AG04450 (cell line): ENCODE data around the gene TEKT3. TPM values are rescaled to one million over a fixed set of nuclear protein-coding genes. Genes with fewer than 3 reads are reported as not detected.

Experiments used
- CTCF ChIA-PET: fragments of 300-600, 350-600 bp; formaldehyde crosslinking; extraction: SDS; loops from one replicate; lab custom pipeline; 2022; ENCODE audit warnings: antibody characterized with exemption, inconsistent platforms; lab: Charles Lee
- POLR2A ChIA-PET: fragments of 350-600 bp; formaldehyde crosslinking; extraction: SDS; loops from one replicate; lab custom pipeline; 2021; ENCODE audit warnings: antibody characterized with exemption, inconsistent platforms; lab: Yijun Ruan, JAX
- DNase-seq: peaks from one replicate; pipeline ENCODE4 v3.0.0-alpha.2; 2011; ENCODE audit warnings: low read depth, low spot score
- H3K27ac ChIP-seq: one replicate; pipeline ENCODE4 v1.5.1; 2012; ENCODE audit warnings: low read depth, low read length, control low read depth
- H3K27me3 ChIP-seq: one replicate; pipeline ENCODE4 v1.6.0; 2012; ENCODE audit warnings: low read length; ENCODE audit not compliant: control insufficient read depth, insufficient read depth
- H3K4me3 ChIP-seq: 2 replicates; pipeline ENCODE4 v1.5.1; 2011; ENCODE audit warnings: mild to moderate bottlenecking, low read depth, low read length, control low read depth
- H3K9me3 ChIP-seq: 2 replicates; pipeline ENCODE4 v1.5.1; 2012; ENCODE audit warnings: low read length; ENCODE audit not compliant: control insufficient read depth, insufficient read depth
- polyA plus RNA-seq: library from polyadenylated mRNA; depleted of rRNA; stranded (reverse); fragments of >200 nt; gene quantifications from 2 replicates; pipeline ENCODE4 v1.2.3, GENCODE V29; 2011; rRNA removed
- small RNA-seq: library from RNA; depleted of rRNA; stranded (forward); fragments of <200 nt; gene quantifications from one replicate; pipeline ENCODE3, GENCODE V24; 2012; ENCODE audit warnings: low read depth; ENCODE audit not compliant: insufficient read length
- TF ChIP-seq, protein P1 (sequence below): IDR thresholded peaks from 2 replicates; pipeline ENCODE4 v1.5.1; 2011; ENCODE audit warnings: low read depth, low read length, control low read depth, inconsistent platforms

TEKT3 gene
- polyA plus RNA-seq, 1 experiment: 0.69 TPM

GRCh38 chr17:15257796-15258512 is 83.4 kb downstream of the TEKT3 start:
- no peak overlapping the region; the same call in 1 of the 2 replicates for H3K4me3 ChIP-seq
- POLR2A ChIA-PET: interaction anchor here (0.6 to 0.9 kb wide), 2 partner anchors 177 to 269 kb away, joined by 4 read pairs; no protein-coding TSS in a partner anchor

GRCh38 chr17:15257258-15257788 is 84.1 kb downstream of the TEKT3 start:
- no peaks in the 10 kb centered on the region for H3K27me3 ChIP-seq
- POLR2A ChIA-PET: interaction anchor here (0.6 kb wide), 1 partner anchor 268 kb away, joined by 4 read pairs; no protein-coding TSS in a partner anchor
- no peaks in the 10 kb centered on the region for H3K9me3 ChIP-seq
- no peak overlapping the region for H3K27ac ChIP-seq
- peak; percentile 38 for DNase-seq
- TF ChIP-seq, protein P1, sequence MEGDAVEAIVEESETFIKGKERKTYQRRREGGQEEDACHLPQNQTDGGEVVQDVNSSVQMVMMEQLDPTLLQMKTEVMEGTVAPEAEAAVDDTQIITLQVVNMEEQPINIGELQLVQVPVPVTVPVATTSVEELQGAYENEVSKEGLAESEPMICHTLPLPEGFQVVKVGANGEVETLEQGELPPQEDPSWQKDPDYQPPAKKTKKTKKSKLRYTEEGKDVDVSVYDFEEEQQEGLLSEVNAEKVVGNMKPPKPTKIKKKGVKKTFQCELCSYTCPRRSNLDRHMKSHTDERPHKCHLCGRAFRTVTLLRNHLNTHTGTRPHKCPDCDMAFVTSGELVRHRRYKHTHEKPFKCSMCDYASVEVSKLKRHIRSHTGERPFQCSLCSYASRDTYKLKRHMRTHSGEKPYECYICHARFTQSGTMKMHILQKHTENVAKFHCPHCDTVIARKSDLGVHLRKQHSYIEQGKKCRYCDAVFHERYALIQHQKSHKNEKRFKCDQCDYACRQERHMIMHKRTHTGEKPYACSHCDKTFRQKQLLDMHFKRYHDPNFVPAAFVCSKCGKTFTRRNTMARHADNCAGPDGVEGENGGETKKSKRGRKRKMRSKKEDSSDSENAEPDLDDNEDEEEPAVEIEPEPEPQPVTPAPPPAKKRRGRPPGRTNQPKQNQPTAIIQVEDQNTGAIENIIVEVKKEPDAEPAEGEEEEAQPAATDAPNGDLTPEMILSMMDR: peak; percentile 90
- CTCF ChIA-PET: interaction anchor here (0.6 to 4.4 kb wide), 33 partner anchors 9 to 270 kb away, joined by 3 to 116 read pairs (median 4); no protein-coding TSS in a partner anchor
- H3K4me3 ChIP-seq: peak overlapping the region; percentile 36

More at GRCh38 chr17:15257796-15258512, 83.4 kb downstream of the TEKT3 start:
- TF ChIP-seq, protein P1: no peak
- CTCF ChIA-PET: interaction anchor here (0.6 to 4.4 kb wide), 21 partner anchors 10 to 256 kb away, joined by 3 to 116 read pairs (median 4); no protein-coding TSS in a partner anchor
- H3K27ac ChIP-seq: no peak overlapping the region
- DNase-seq: no peak
- H3K27me3 ChIP-seq: no peaks in the 10 kb centered on the region
- no peaks in the 10 kb centered on the region for H3K9me3 ChIP-seq

GRCh38 chr17:15256689-15257088 is 84.7 kb downstream of the TEKT3 start:
- Histone ChIP-seq H3K27me3 (no peaks in the 10 kb centered on the region), H3K4me3 (no peak overlapping the region; the same call in 1 of the 2 replicates), H3K27ac (no peak overlapping the region), H3K9me3 (no peaks in the 10 kb centered on the region)
- CTCF ChIA-PET: interaction anchor here (0.6 to 4.4 kb wide), 25 partner anchors 9 to 271 kb away, joined by 3 to 116 read pairs (median 4); no protein-coding TSS in a partner anchor
- DNase-seq: no peak
- TF ChIP-seq, protein P1: no peak
- POLR2A ChIA-PET: no interaction called here

DNA sequence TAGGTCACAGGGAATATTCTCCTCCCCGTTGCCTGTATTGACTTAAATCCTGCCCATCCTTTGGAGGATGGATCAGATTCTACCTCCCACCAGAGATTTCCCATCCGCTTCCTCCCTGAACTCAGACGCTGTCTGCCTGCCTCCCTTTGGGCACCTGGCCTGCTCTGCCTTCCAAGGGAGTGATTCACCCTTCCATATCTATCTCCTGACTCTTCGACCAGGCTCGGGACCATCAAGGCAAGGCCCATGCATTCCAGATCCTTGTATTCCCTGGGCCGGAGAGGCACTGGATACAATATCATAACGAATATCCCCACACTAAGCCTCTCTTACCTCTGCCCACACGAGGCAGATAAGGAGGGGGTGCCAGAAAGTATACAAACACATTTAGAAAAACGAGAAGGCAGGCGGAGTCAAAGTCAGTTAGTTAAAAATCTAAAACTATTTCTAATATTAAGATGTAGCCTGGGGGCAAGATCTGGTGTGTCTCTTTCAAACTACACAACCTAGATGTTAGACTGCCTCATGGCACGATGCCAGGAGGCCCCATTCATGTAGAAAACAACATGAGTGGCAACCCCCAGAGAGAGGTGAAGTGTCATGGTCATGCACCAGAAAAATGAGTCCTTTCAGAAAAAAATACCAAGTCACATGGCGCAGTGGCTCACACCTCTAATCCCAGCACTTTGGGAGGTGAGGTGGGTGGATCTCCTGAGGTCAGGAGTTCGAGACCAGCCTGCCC is 85.5 kb downstream of the TEKT3 start:
- DNase-seq: no peak
- Histone ChIP-seq H3K27ac (no peak overlapping the region), H3K9me3 (no peaks in the 10 kb centered on the region), H3K4me3 (no peak overlapping the region), H3K27me3 (no peaks in the 10 kb centered on the region)
- POLR2A ChIA-PET: no interaction called here
- TF ChIP-seq, protein P1: no peak
- CTCF ChIA-PET: interaction anchor here (1.0 to 4.4 kb wide), 9 partner anchors 8 to 272 kb away, joined by 3 to 116 read pairs (median 5); no protein-coding TSS in a partner anchor

Small RNA genes within 50 kb of the gene (small RNA-seq; reads per million reads assigned to genes)
- not detected for gene RNU6-799P

Other genes starting within 250 kb of the TEKT3 start
- gene PMP22, start 76.3 kb downstream of the TEKT3 start, polyA plus RNA-seq: 204 and 225 TPM in 2 replicates
- gene CDRT4, start 126.0 kb upstream of the TEKT3 start, polyA plus RNA-seq: 4.1 and 5.0 TPM in 2 replicates
- 14.5 and 21.1 TPM in 2 replicates for gene TVP23C, start 221.9 kb upstream of the TEKT3 start, polyA plus RNA-seq